ENCODE measurements around the gene COPA. TPM values are rescaled to one million over a fixed set of nuclear protein-coding genes. Genes with fewer than 3 reads are reported as not detected.
A peak's percentile ranks its signal among the peaks of the same experiment; 100 is the strongest.

Gene COPA
- total RNA-seq, 1 experiment from 2014 or later = 118 TPM

- no peak overlapping the region for H3K27ac ChIP-seq (ENCODE audit: low read length)
- ATAC-seq = no peak
Observed at GRCh38 chr1:160377585-160378206, 34.6 kb upstream of the COPA start.

GRCh38 chr1:160376525-160377131 is 33.6 kb upstream of the COPA start:
- ChIA-PET CTCF (interaction anchor here (1.0 to 1.5 kb wide), 7 partner anchors 18 to 273 kb away, joined by 3 to 8 read pairs (median 4); no protein-coding TSS in a partner anchor), POLR2A (no interaction called here)
- Histone ChIP-seq H3K36me3 (ENCODE audit: control insufficient read depth, insufficient read depth, low read length) (no peaks in the 10 kb centered on the region), H3K27me3 (ENCODE audit: control insufficient read depth, insufficient read depth, low read length) (no peaks in the 10 kb centered on the region), H3K9me3 (ENCODE audit: control insufficient read depth, insufficient read depth, low read depth, low read length) (no peaks in the 10 kb centered on the region), H3K4me3 (ENCODE audit: low read depth in 2 of 2, low read length in 2 of 2) (no peak overlapping the region), H3K4me1 (ENCODE audit: control insufficient read depth, insufficient read depth, low read length) (no peaks in the 10 kb centered on the region), H3K27ac (ENCODE audit: low read length) (no peak overlapping the region)
- intact Hi-C loops (cut with micrococcal nuclease; ENCODE audit: unreplicated experiment) (loop anchor here (2.0 kb wide), 1 partner anchor 276 kb away; no protein-coding TSS in a partner anchor), in situ Hi-C loops (cut with HindIII; ENCODE audit: low pct_unique_long_range_greater_than_20kb, low sequenced_read_pairs) (no loop called here)
- peak; percentile 87 for ATAC-seq
- TF ChIP-seq POLR2AphosphoS5 (IDR thresholded peaks at IDR 0.05; ENCODE audit: low read depth, low read length) = no peak
- peak; percentile 97 for TF ChIP-seq CTCF (IDR thresholded peaks at IDR 0.05)
- TF ChIP-seq REST (IDR thresholded peaks at IDR 0.05; ENCODE audit: insufficient read depth in 1 of 2, low read depth in 2 of 2, low read length in 1 of 2) = no peak
- TF ChIP-seq SIN3A (IDR thresholded peaks at IDR 0.05; ENCODE audit: borderline replicate concordance, insufficient read depth, low read depth, low read length) = no peak
- TF ChIP-seq TCF7L2 (IDR thresholded peaks at IDR 0.05; ENCODE audit: low read depth, low read length) = no peak
- DNase-seq (ENCODE audit: low read depth, low spot score) = peak; percentile 63
- no TSS peak for BruUV-seq (replicated peaks)

More at GRCh38 chr1:160377585-160378206, 34.6 kb upstream of the COPA start:
- no peaks in the 10 kb centered on the region for H3K9me3 ChIP-seq (ENCODE audit: control insufficient read depth, insufficient read depth, low read depth, low read length)
- intact Hi-C loops (cut with micrococcal nuclease; ENCODE audit: unreplicated experiment) = loop anchor here (2.0 kb wide), 1 partner anchor 277 kb away; no protein-coding TSS in a partner anchor
- TF ChIP-seq SIN3A (IDR thresholded peaks at IDR 0.05; ENCODE audit: borderline replicate concordance, insufficient read depth, low read depth, low read length) = no peak
- CTCF ChIA-PET = interaction anchor here (1.2 kb wide), 2 partner anchors 26 to 275 kb away, joined by 3 to 5 read pairs; no protein-coding TSS in a partner anchor
- POLR2A ChIA-PET = no interaction called here
- no peaks in the 10 kb centered on the region for H3K27me3 ChIP-seq (ENCODE audit: control insufficient read depth, insufficient read depth, low read length)
- DNase-seq (ENCODE audit: low read depth, low spot score) = no peak
- no TSS peak for BruUV-seq (replicated peaks)
- no peaks in the 10 kb centered on the region for H3K4me1 ChIP-seq (ENCODE audit: control insufficient read depth, insufficient read depth, low read length)
- no peaks in the 10 kb centered on the region for H3K36me3 ChIP-seq (ENCODE audit: control insufficient read depth, insufficient read depth, low read length)
- in situ Hi-C loops (cut with HindIII; ENCODE audit: low pct_unique_long_range_greater_than_20kb, low sequenced_read_pairs) = no loop called here
- H3K4me3 ChIP-seq (ENCODE audit: low read depth in 2 of 2, low read length in 2 of 2) = no peak overlapping the region

Measured in Panc1 (cell line).